Parathyroid adenoma (tissue), 2 donors: Measurements from ENCODE around the gene CCDC32.

Source experiments
- H2AFZ ChIP-seq: fragments of 300-600 bp; sonication (generic); one replicate; pipeline ENCODE4 v1.7.0; 2017; ENCODE audit warnings: antibody characterized with exemption, mild to moderate bottlenecking
- H3K27ac ChIP-seq: fragments of 300-600 bp; sonication (generic); one replicate; pipeline ENCODE4 v1.7.0; 2017
- H3K27me3 ChIP-seq: fragments of 300-600 bp; sonication (generic); one replicate; pipeline ENCODE4 v1.7.0; 2017; ENCODE audit warnings: low read length; ENCODE audit not compliant: control insufficient read depth, insufficient read depth
- H3K36me3 ChIP-seq: fragments of 300-600 bp; sonication (generic); one replicate; pipeline ENCODE4 v1.7.0; 2017; ENCODE audit warnings: low read length; ENCODE audit not compliant: control insufficient read depth, insufficient read depth
- H3K4me1 ChIP-seq: fragments of 300-600 bp; sonication (generic); one replicate; pipeline ENCODE4 v1.7.0; 2017; ENCODE audit warnings: control low read depth
- H3K4me2 ChIP-seq: fragments of 300-600 bp; sonication (generic); one replicate; pipeline ENCODE4 v1.7.0; 2017; ENCODE audit warnings: low read length
- H3K4me3 ChIP-seq: fragments of 300-600 bp; sonication (generic); one replicate; pipeline ENCODE4 v1.7.0; 2017; ENCODE audit warnings: low read depth, low read length
- H3K79me2 ChIP-seq: fragments of 300-600 bp; sonication (generic); one replicate; pipeline ENCODE4 v1.7.0; 2017; ENCODE audit warnings: control low read depth
- H3K9ac ChIP-seq: fragments of 300-600 bp; sonication (generic); one replicate; pipeline ENCODE4 v1.7.0; 2017; ENCODE audit warnings: mild to moderate bottlenecking
- H3K9me3 ChIP-seq: fragments of 300-600 bp; sonication (generic); one replicate; pipeline ENCODE4 v1.7.0; 2017; ENCODE audit warnings: low read length; ENCODE audit not compliant: control insufficient read depth
- CTCF ChIP-seq: fragments of 300-600 bp; sonication (generic); IDR thresholded peaks from one replicate; pipeline ENCODE4 v1.7.0; 2017; ENCODE audit warnings: antibody characterized with exemption, mild to moderate bottlenecking
- donor health status: primary hyperparathyroidism.

Gene CCDC32

DNA sequence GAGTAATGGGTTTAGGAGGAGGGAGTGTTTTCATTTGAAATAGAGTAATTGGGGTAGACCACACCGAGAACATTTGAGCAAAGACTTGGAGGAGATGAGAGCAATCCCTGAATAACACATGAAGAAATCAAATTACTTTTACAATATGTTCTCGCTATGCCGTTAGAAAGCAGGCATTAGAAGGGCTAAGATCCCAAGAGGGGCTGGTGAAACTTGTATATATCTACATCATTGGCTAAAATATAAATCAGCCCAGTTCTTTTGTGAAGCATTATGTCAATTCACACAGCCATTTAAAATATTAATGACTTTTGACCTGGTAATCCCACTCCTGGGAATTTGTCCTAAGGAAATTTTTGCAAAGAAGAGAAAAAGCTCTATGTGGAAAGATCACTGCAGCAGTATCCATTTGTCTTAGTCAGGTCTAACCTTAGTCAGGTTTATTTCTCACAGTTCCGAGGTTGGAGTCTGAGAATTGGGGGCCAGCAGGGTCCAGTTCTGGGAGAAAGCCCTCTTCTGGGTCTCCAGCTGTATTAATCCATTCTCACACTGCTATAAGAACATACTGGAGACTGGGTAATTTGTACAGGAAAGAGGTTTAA, 31.0 kb downstream of the CCDC32 start:
- H3K27me3 ChIP-seq: no peaks in the 10 kb centered on the region
- TF ChIP-seq CTCF: no peak
- no peak overlapping the region for H3K4me2 ChIP-seq
- H3K9me3 ChIP-seq: no peaks in the 10 kb centered on the region
- H3K4me1 ChIP-seq: no peaks in the 10 kb centered on the region
- no peak overlapping the region for H3K27ac ChIP-seq
- no peak overlapping the region for H3K9ac ChIP-seq
- H2AFZ ChIP-seq: no peak overlapping the region
- H3K79me2 ChIP-seq: no peaks in the 10 kb centered on the region
- no peaks in the 10 kb centered on the region for H3K36me3 ChIP-seq
- H3K4me3 ChIP-seq: no peak overlapping the region

GRCh38 chr15:40528801-40529200, 36.0 kb downstream of the CCDC32 start:
- no peaks in the 10 kb centered on the region for H3K4me1 ChIP-seq
- H2AFZ ChIP-seq: no peak overlapping the region
- no peaks in the 10 kb centered on the region for H3K36me3 ChIP-seq
- H3K79me2 ChIP-seq: no peaks in the 10 kb centered on the region
- H3K9me3 ChIP-seq: no peaks in the 10 kb centered on the region
- TF ChIP-seq CTCF: no peak
- H3K27ac ChIP-seq: no peak overlapping the region
- no peak overlapping the region for H3K9ac ChIP-seq
- no peak overlapping the region for H3K4me3 ChIP-seq
- H3K27me3 ChIP-seq: no peaks in the 10 kb centered on the region
- H3K4me2 ChIP-seq: no peak overlapping the region

DNA sequence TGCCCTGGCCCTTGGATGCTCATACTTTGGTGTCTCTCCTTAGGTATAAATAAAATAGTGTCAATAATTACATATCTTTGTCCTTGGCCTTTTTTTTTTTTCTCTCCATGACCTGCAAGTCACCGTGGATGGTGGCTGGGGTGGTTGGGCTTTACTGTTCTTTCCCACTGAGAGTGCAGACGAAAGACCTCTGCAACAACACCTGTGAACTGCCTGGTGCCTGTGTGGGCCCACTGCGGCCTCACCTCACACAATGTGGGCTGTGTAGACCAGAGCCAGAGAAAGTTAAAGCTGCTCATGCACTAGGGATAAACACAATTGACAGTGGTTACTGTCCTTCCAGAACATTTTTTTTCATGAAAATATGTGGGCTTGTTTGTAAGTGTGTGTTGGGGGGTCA, 39.0 kb downstream of the CCDC32 start:
- no peak overlapping the region for H3K9ac ChIP-seq
- no peaks in the 10 kb centered on the region for H3K27me3 ChIP-seq
- H3K9me3 ChIP-seq: no peaks in the 10 kb centered on the region
- no peak for TF ChIP-seq CTCF
- H3K4me1 ChIP-seq: no peaks in the 10 kb centered on the region
- H3K4me2 ChIP-seq: no peak overlapping the region
- H2AFZ ChIP-seq: no peak overlapping the region
- no peak overlapping the region for H3K4me3 ChIP-seq
- no peaks in the 10 kb centered on the region for H3K36me3 ChIP-seq
- no peak overlapping the region for H3K27ac ChIP-seq
- H3K79me2 ChIP-seq: no peaks in the 10 kb centered on the region

GRCh38 chr15:40523611-40524010, 41.2 kb downstream of the CCDC32 start:
- no peak overlapping the region for H3K27ac ChIP-seq

More at GRCh38 chr15:40523611-40524010, 41.2 kb downstream of the CCDC32 start:
- Histone ChIP-seq H3K9ac (no peak overlapping the region), H3K36me3 (no peaks in the 10 kb centered on the region), H2AFZ (no peak overlapping the region), H3K4me1 (no peaks in the 10 kb centered on the region), H3K4me2 (no peak overlapping the region), H3K4me3 (no peak overlapping the region), H3K79me2 (no peaks in the 10 kb centered on the region), H3K27me3 (no peaks in the 10 kb centered on the region), H3K9me3 (no peaks in the 10 kb centered on the region)
- TF ChIP-seq CTCF: no peak
